GM13976 (cell line): ENCODE data around the gene C1GALT1C1.

Experiments used
- DNase-seq: peaks from one replicate; pipeline ENCODE4 v3.0.0; 2012; ENCODE audit warnings: low spot score
- in situ Hi-C: fragments of 300-500 bp; cut with MboI; formaldehyde crosslinking; loops from one replicate; pipeline ENCODE4 v1.12.0; 2022; ENCODE audit warnings: low sequenced_read_pairs, mixed read lengths, inconsistent platforms; ENCODE audit not compliant: unreplicated experiment
- TF ChIP-seq, protein P1 (sequence below): IDR thresholded peaks from 2 replicates; pipeline ENCODE4 v1.5.1; 2012; ENCODE audit warnings: borderline replicate concordance, mild to moderate bottlenecking; ENCODE audit not compliant: insufficient read depth; ENCODE audit errors: extremely low read depth, missing control alignments, control extremely low read depth

C1GALT1C1 gene

DNA sequence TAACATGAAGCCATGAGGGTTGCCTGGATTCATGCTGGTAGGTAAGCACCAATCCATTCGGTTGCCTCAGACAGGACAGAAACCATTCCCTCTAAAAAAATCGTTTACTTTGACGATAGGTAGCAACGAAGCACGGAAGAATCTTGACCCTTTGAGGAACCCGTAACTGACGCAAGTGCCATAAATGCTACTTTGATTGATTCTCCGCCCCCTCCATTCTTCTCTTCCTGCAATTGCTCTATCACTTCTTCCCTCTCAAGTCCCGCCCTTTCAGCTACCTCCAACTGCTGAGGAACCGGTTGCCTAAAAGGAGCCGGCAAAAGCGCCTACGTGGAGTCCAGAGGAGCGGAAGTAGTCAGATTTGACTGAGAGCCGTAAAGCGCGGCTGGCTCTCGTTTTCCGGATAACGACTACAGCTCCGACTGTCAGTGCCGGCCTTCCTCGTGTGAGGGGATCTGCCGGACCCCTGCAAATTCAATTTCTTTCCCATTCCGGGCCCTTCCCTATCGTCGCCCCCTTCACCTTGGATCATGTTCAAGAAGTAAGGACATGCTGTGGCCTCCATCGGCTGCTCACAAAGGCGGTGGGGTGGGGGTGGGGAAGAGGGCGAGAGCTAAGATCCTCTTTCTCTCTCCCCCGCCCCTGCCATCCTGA lies 26.0 kb downstream of the C1GALT1C1 start, which contains the start of gene MCTS1:
Gene MCTS1 (plus strand): TSS at position 395 of the 654 bp plus-strand sequence. CDS start 136 bp downstream, at position 531.
- in situ Hi-C loops: no loop called here
- DNase-seq: peak; percentile 56
- TF ChIP-seq, protein P1, sequence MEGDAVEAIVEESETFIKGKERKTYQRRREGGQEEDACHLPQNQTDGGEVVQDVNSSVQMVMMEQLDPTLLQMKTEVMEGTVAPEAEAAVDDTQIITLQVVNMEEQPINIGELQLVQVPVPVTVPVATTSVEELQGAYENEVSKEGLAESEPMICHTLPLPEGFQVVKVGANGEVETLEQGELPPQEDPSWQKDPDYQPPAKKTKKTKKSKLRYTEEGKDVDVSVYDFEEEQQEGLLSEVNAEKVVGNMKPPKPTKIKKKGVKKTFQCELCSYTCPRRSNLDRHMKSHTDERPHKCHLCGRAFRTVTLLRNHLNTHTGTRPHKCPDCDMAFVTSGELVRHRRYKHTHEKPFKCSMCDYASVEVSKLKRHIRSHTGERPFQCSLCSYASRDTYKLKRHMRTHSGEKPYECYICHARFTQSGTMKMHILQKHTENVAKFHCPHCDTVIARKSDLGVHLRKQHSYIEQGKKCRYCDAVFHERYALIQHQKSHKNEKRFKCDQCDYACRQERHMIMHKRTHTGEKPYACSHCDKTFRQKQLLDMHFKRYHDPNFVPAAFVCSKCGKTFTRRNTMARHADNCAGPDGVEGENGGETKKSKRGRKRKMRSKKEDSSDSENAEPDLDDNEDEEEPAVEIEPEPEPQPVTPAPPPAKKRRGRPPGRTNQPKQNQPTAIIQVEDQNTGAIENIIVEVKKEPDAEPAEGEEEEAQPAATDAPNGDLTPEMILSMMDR: no peak

DNA sequence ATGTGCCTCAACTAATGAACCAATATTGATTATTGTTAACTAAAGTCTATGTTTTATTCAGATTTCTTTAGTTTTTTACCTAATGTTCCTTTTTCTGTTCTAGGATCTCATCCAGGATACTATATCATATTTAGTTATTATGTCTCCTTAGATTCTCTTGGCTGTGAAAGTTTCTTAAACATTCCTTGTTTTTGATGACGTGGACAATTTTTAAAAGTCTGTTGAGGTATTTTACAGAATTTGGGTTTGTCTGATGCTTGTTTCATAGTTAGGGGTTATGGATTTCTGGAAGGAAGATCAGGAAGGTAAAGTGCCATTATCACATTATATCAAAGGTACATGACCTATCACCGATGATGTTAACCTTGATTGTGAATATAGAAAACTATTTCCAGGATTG lies 44.2 kb downstream of the C1GALT1C1 start:
- TF ChIP-seq, protein P1: no peak
- in situ Hi-C loops: no loop called here
- no peak for DNase-seq
